Vagina (tissue), 2 donors: ENCODE data around the gene KIAA0753.
A peak's percentile ranks its signal among the peaks of the same experiment; 100 is the strongest.

Source experiments
- POLR2A ChIP-seq, 2 donors: fragments of 450-650 bp; IDR thresholded peaks; one replicate each; pipeline ENCODE4 v1.6.1; 2017; ENCODE audit warnings: antibody characterized with exemption in 2 of 2, mild to moderate bottlenecking in 2 of 2, moderate library complexity in 2 of 2
- POLR2AphosphoS5 ChIP-seq, 2 donors: sonication (generic); formaldehyde crosslinking; IDR thresholded peaks; one replicate each; pipeline ENCODE4 v1.9.0; 2017; ENCODE audit warnings: antibody characterized with exemption in 2 of 2, mild to moderate bottlenecking in 2 of 2, low read depth in 1 of 2; ENCODE audit not compliant: insufficient read depth in 1 of 2
- TF ChIP-seq, protein P1 (sequence below), 3 experiments: fragments of 450-650 bp in 2 of 3; fragments of 200-600 bp in 1 of 3; sonication (generic) in 1 of 3; IDR thresholded peaks; one replicate each; pipeline ENCODE4 v1.5.1; 2017 to 2019; ENCODE audit warnings: antibody characterized with exemption in 3 of 3, mild to moderate bottlenecking in 2 of 3, moderate library complexity in 2 of 3

DNA sequence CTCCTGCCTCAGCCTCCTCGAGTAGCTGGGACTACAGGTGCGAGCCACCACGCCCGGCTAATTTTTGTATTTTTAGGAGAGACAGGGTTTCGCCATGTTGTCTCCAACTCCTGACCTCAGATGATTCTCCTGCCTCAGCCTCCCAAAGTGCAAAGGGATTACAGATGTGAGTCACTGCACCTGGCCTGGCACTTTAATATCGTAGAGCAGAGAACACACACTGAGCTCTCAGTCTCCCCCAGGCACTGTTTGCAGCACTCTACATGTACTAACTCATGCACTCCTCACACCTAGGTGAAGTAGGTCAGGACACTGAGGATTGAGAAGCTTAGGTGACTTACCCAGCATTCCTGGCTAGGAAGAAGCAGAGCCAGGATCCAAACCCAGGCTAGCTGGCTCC is 26.0 kb upstream of the KIAA0753 start:
- TF ChIP-seq, protein P1, sequence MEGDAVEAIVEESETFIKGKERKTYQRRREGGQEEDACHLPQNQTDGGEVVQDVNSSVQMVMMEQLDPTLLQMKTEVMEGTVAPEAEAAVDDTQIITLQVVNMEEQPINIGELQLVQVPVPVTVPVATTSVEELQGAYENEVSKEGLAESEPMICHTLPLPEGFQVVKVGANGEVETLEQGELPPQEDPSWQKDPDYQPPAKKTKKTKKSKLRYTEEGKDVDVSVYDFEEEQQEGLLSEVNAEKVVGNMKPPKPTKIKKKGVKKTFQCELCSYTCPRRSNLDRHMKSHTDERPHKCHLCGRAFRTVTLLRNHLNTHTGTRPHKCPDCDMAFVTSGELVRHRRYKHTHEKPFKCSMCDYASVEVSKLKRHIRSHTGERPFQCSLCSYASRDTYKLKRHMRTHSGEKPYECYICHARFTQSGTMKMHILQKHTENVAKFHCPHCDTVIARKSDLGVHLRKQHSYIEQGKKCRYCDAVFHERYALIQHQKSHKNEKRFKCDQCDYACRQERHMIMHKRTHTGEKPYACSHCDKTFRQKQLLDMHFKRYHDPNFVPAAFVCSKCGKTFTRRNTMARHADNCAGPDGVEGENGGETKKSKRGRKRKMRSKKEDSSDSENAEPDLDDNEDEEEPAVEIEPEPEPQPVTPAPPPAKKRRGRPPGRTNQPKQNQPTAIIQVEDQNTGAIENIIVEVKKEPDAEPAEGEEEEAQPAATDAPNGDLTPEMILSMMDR (IDR thresholded peaks at IDR 0.05) = no peak
- TF ChIP-seq POLR2AphosphoS5 (IDR thresholded peaks at IDR 0.05; ENCODE audit: insufficient read depth in 1 of 2, low read depth in 1 of 2) (peak in 1 of 2 donors; percentile 32), POLR2A (IDR thresholded peaks at IDR 0.05) (no peak)
